Measurements from ENCODE around the gene MOV10L1. TPM values are rescaled to one million over a fixed set of nuclear protein-coding genes. Genes with fewer than 3 reads are reported as not detected.

Gene MOV10L1
- total and polyA plus RNA-seq, 9 of the 15 experiments (the other 6 are each of a cell fraction or from before 2014, with no cell fraction given): 0.06 to 0.43 (median 0.15) TPM

DNA sequence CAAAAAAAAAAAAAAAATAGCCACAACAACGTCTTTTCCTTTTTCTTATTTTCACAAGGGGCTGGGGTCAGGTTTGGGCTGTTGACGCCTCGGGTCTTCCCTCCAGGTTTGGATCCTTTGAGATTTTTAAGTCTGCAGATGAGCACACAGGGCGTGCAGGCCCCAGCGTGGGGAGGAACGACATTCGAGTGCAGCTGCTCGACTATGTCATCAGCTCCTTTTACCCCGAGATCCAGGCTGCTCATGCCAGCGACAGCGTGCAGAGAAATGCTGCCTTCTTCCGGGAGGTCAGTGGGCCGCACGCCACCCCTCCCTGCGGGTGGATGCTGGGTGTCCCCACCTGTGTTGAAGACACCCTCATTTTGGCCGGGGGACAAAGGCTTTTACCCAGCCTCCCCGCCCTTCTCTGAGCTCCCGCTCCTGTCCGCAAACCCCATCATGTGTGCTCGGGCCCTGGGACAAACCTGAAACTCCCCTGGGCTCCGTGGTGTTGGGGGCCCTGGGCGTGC is 118.7 kb downstream of the MOV10L1 start (continued):
- TF ChIP-seq, protein P1, sequence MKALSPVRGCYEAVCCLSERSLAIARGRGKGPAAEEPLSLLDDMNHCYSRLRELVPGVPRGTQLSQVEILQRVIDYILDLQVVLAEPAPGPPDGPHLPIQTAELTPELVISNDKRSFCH (CRISPR knock-in tag; IDR thresholded peaks at IDR 0.05): no peak
- TF ChIP-seq, protein P1 (tag; IDR thresholded peaks at IDR 0.05): no peak
- no peak for TF ChIP-seq ZFX (CRISPR knock-in tag; IDR thresholded peaks at IDR 0.05)
- TF ChIP-seq SRSF9 (IDR thresholded peaks at IDR 0.05; ENCODE audit: borderline replicate concordance, low read depth, low read length): no peak
- no peak for TF ChIP-seq STAG1 (CRISPR knock-in tag; IDR thresholded peaks at IDR 0.05; ENCODE audit: borderline replicate concordance)
- no peak for TF ChIP-seq ZBTB1 (CRISPR knock-in tag; IDR thresholded peaks at IDR 0.05; ENCODE audit: borderline replicate concordance, low read depth)
- no peak for TF ChIP-seq NBN (IDR thresholded peaks at IDR 0.05; ENCODE audit: low read depth)
- no peak for TF ChIP-seq ZBTB7A (IDR thresholded peaks at IDR 0.05; ENCODE audit: borderline replicate concordance, control insufficient read depth, low read depth, low read length)
- no peak for TF ChIP-seq XRCC3 (IDR thresholded peaks at IDR 0.05)
- no peak for TF ChIP-seq ELF1 (tag; IDR thresholded peaks at IDR 0.05)

Measured in K562 (cell line).